ENCODE data around the gene PXK.

DNA sequence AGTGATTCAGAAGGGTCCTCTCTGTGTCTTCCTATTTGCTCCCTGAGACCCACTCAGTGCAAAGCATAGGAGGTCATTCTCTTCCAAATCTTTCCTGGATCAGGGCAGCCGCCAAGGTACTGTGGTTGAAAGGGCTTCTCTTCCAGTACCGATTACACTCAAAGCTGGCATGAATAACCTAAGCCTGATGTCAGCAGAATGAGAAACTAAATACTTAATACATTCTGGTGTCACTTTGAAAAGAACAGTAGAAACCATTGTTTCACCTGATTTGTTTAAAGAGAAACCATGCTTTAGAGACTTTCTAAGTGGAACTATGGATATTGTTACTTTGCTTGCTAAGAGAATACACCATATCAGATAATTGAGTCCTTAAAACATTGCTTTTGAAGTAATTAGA lies 50.8 kb downstream of the PXK start:
- TF ChIP-seq CTCF (IDR thresholded peaks at IDR 0.05) (no peak), POLR2AphosphoS5 (IDR thresholded peaks at IDR 0.05) (no peak)
